GM12874 (cell line): ENCODE data around the gene LYST.

Source experiments
- CTCF ChIP-seq: IDR thresholded peaks from 2 replicates; pipeline ENCODE4 v1.5.1; 2011; ENCODE audit warnings: low read depth, mild to moderate bottlenecking, control low read depth, low read length, moderate library complexity; ENCODE audit not compliant: insufficient read depth

Gene LYST

GRCh38 chr1:235841938-235842545 is 24.7 kb downstream of the LYST start:
- TF ChIP-seq CTCF: no peak

- TF ChIP-seq CTCF: no peak
Observed at GRCh38 chr1:235838021-235838420, 28.7 kb downstream of the LYST start.

GRCh38 chr1:235835226-235835625 is 31.5 kb downstream of the LYST start:
- no peak for TF ChIP-seq CTCF

- no peak for TF ChIP-seq CTCF
Observed at GRCh38 chr1:235834620-235835019, 32.1 kb downstream of the LYST start.

GRCh38 chr1:235832011-235832410 is 34.7 kb downstream of the LYST start:
- TF ChIP-seq CTCF: no peak

- TF ChIP-seq CTCF: no peak
Observed at GRCh38 chr1:235831148-235831547, 35.6 kb downstream of the LYST start.

- TF ChIP-seq CTCF: no peak
Observed at GRCh38 chr1:235826102-235826854, 40.4 kb downstream of the LYST start.
